B cell (primary cell): Measurements from ENCODE around the gene TLE3.

ENCODE experiments used
- CTCF ChIP-seq: fragments of 200-600 bp; IDR thresholded peaks from one replicate; pipeline ENCODE4 v1.8.0; 2022; ENCODE audit warnings: antibody characterized with exemption, mild to moderate bottlenecking
- EZH2 ChIP-seq: IDR thresholded peaks from 2 replicates; pipeline ENCODE4 v1.6.1; 2012; ENCODE audit warnings: borderline replicate concordance, low read depth, mild to moderate bottlenecking, moderate library complexity, low read length; ENCODE audit not compliant: insufficient read depth, poor library complexity, severe bottlenecking

- TF ChIP-seq CTCF = no peak
- TF ChIP-seq EZH2 = no peak
Observed at GRCh38 chr15:70051948-70052633, 45.6 kb downstream of the TLE3 start.
